Activated gamma-delta T cell treated with anti-CD3 and anti-CD28 coated beads, Interleukin-2, amount 50 U/mL, for 16 hours (primary cell): ENCODE measurements around the gene CYP27A1.

Experiments
- DNase-seq: peaks from one replicate; pipeline ENCODE4 v3.0.0-alpha.2; 2020; ENCODE audit warnings: low read depth

Gene CYP27A1

DNA sequence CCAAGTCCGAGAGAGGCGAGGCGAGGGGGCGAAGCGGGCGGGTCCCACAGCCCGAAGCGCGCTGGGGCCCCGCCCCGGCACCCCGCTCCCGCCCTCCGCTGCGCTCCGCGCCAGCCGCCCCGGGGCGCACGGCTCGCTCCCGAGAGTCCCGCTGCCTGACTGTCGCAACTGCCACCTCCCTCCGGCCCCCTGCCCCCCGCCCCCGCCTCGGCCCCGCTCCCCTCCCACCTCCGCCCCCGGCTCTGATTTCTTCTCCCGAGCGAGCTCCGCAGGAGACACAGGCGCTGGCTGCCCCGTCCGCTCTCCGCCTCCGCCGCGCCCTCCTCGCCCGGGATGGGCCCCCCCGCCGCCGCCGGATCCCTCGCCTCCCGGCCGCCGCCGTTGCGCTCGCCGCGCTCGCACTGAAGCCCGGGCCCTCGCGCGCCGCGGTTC lies 77.6 kb downstream of the CYP27A1 start, which contains the start of gene WNT6:
WNT6 (plus strand) TSS at position 250 of the 432 bp plus-strand sequence. CDS start 233 bp downstream, outside the sequence.
- DNase-seq = no peak

DNA sequence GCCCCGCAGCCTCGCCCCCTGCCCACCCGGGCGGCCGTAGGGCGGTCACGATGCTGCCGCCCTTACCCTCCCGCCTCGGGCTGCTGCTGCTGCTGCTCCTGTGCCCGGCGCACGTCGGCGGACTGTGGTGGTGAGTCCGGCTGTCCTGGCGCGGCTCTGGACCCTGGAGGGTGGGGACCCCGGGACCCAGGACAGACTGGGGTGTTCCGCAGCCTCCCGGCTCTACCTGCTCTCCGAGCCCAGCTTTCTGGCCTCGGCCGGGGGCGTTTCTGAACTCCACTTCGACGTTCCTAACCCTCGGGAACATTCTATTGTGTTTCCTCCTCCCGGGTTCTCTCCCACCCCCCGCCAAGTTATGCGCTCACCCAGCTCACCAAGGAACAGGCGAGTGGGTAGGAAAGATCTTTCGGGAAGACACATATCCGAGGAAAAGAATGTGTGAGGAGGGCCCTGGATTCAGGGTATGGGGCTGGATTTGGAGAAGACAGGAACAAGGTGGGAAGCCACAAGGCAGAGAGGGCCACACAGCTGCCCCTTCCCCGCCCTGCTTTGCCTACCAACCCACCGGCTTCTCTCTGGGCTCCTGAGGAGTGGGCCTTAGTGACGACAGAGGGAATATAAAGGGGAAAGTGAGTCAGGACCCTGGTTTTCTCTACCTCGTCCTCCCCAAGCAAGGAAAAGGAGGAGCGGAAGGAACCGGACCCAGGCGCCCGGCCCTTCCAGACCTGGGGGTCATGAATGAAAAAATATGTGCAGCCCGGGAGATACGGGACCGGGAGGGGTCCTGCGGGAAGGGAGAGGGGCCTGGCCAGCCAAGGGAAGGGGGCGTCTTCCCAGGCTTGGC lies 78.3 kb downstream of the CYP27A1 start:
- DNase-seq = no peak

- no peak for DNase-seq
Observed at GRCh38 chr2:218860950-218861381, 79.0 kb downstream of the CYP27A1 start.

DNA sequence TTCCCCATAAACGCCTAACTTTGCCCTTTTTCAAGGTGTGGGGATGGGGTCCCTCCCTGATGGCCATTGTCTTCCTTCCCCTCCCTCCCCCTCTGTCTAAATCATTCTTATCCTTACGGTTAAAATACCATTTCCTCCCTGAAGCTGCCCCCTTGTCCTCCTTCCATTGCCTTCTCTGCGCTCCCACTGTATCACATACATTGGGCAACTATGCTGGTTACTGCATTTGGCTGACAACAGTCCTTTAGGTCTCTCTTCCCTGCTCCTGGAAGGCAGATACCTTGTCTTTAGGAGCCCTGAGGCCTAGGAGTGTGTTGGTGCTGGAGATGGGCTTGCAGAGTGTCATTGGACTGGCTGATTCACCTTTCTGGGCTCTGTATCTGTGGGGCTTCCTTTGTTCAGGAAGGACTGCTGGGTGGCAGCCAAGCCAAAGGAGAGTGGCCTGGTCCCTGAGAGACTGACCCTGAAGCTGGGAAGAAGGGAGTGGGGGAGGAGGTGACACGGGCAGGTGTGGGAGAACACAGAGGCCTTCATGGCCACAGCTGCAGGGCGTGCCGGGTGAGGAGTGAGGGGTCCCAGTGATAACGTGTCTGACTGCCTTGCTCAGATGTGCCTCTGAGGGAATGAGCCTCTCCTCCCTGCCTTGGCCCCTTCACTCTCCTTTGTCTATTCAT lies 79.8 kb downstream of the CYP27A1 start:
- DNase-seq = no peak

DNA sequence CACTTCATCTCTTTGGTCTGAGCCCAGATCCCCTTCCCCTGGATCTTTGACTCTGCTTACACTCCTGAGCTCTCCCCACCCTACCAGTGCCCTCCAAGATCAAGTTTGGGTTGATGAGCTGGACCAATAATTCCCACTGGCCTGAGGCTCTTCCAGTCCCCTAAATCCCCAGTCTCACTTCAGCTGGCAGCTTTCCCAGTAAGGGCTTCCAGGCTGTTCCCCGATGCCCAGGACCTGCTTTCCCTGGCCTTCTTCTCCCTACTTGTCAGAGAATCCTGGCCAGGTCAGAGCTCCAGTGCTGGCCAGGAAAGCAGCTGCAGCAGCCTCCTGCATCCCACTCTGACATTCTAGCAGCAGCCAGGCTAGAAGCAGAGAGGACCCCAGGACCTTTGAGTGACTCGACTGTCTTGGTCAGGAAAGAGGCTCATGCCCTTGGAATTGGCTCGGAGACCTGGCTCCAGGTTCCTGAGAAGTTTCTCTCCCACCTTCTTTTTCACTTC lies 81.1 kb downstream of the CYP27A1 start:
- no peak for DNase-seq
